ENCODE results near the gene PTPRO.

DNA sequence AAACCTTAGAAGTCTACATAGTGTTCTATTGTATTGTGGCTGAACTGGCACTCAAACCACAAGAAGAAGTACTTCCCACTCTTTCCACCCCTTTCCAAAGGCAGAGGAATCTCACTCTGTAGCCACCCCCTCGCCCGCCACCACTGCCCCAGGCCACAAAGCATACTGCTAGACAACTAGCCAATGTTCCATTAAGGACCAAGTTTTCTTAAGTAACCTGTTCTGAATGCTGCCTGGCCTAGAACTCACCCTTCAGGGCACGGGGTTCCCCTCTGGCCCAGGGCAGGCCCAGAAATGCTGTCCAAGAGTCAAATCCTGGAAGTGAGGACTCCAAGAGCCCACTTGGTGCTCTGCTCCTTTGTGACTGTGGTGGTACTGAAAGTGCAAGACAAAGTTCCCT is 15.7 kb upstream of the PTPRO start:
- TF ChIP-seq, protein P1, sequence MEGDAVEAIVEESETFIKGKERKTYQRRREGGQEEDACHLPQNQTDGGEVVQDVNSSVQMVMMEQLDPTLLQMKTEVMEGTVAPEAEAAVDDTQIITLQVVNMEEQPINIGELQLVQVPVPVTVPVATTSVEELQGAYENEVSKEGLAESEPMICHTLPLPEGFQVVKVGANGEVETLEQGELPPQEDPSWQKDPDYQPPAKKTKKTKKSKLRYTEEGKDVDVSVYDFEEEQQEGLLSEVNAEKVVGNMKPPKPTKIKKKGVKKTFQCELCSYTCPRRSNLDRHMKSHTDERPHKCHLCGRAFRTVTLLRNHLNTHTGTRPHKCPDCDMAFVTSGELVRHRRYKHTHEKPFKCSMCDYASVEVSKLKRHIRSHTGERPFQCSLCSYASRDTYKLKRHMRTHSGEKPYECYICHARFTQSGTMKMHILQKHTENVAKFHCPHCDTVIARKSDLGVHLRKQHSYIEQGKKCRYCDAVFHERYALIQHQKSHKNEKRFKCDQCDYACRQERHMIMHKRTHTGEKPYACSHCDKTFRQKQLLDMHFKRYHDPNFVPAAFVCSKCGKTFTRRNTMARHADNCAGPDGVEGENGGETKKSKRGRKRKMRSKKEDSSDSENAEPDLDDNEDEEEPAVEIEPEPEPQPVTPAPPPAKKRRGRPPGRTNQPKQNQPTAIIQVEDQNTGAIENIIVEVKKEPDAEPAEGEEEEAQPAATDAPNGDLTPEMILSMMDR (conservative IDR thresholded peaks at IDR 0.05; ENCODE audit: low read depth, low read length), result no peak
- TF ChIP-seq EZH2 (IDR thresholded peaks at IDR 0.05; ENCODE audit: low read length, unreplicated experiment) (no peak), EZH2phosphoT487 (IDR thresholded peaks at IDR 0.05; ENCODE audit: borderline replicate concordance, low read length) (no peak)
